SU-DHL-6 (cell line): ENCODE results near the gene MUC6.

Source experiments
- H2AFZ ChIP-seq: fragments of 200-600 bp; sonication (generic); 2 replicates; pipeline ENCODE4 v1.6.1; 2014; ENCODE audit warnings: low read depth, mild to moderate bottlenecking, moderate library complexity, mixed read lengths, antibody characterized with exemption, low read length; ENCODE audit not compliant: severe bottlenecking
- H3F3A ChIP-seq: fragments of 200-600 bp; shearing (Covaris generic); 2 replicates; pipeline ENCODE4 v1.6.0; 2016; ENCODE audit warnings: antibody characterized with exemption, mild to moderate bottlenecking; ENCODE audit not compliant: insufficient read depth
- H3K27ac ChIP-seq: fragments of 200-600 bp; sonication (generic); 2 replicates; pipeline ENCODE4 v1.5.1; 2016; ENCODE audit warnings: low read depth, mild to moderate bottlenecking, low read length, moderate library complexity, mixed read lengths
- H3K27me3 ChIP-seq: fragments of 200-600 bp; sonication (generic), shearing (Covaris generic); 2 replicates; pipeline ENCODE4 v1.6.0; 2014; ENCODE audit warnings: mild to moderate bottlenecking, low read length
- H3K36me3 ChIP-seq: fragments of 200-600 bp; sonication (generic); 2 replicates; pipeline ENCODE4 v1.6.1; 2014; ENCODE audit warnings: mild to moderate bottlenecking, low read length, mixed read lengths
- H3K4me2 ChIP-seq: fragments of 300-600, 200-600 bp; shearing (Covaris generic), sonication (generic); 2 replicates; pipeline ENCODE4 v1.6.0; 2014; ENCODE audit warnings: low read length, low read depth, mild to moderate bottlenecking; ENCODE audit not compliant: poor library complexity, severe bottlenecking
- H3K4me3 ChIP-seq: fragments of 200-600 bp; sonication (generic); 2 replicates; pipeline ENCODE4 v1.5.1; 2014; ENCODE audit warnings: antibody characterized with exemption, low read length, mild to moderate bottlenecking, mixed read lengths; ENCODE audit not compliant: insufficient read depth, poor library complexity, severe bottlenecking
- H3K79me2 ChIP-seq: fragments of 200-600 bp; sonication (generic); 2 replicates; pipeline ENCODE4 v1.6.1; 2014; ENCODE audit warnings: mild to moderate bottlenecking, low read length, moderate library complexity; ENCODE audit not compliant: insufficient read depth
- H3K9ac ChIP-seq: fragments of 200-600 bp; sonication (generic); 2 replicates; pipeline ENCODE4 v1.7.0; 2014; ENCODE audit warnings: mild to moderate bottlenecking, low read length
- H3K9me2 ChIP-seq: fragments of 200-600 bp; sonication (generic); replicated peaks from 2 replicates; pipeline ENCODE4 v1.6.1; 2014; ENCODE audit warnings: low read length; ENCODE audit not compliant: insufficient read depth
- H3K9me3 ChIP-seq: fragments of 200-600 bp; sonication (generic); 2 replicates; pipeline ENCODE4 v1.6.1; 2014; ENCODE audit warnings: low read length, mixed read lengths; ENCODE audit not compliant: insufficient read depth
- H4K20me1 ChIP-seq: fragments of 200-600 bp; sonication (generic); 2 replicates; pipeline ENCODE4 v1.6.1; 2014; ENCODE audit warnings: low read depth, mild to moderate bottlenecking, antibody characterized with exemption, low read length, moderate library complexity, mixed read lengths
- EZH2phosphoT487 ChIP-seq: fragments of 200-600 bp; sonication (generic), shearing (Covaris generic); conservative IDR thresholded peaks from 2 replicates; pipeline ENCODE4 v1.6.1; 2018; ENCODE audit warnings: mild to moderate bottlenecking, antibody characterized with exemption, low read length, moderate library complexity, mixed read lengths
- TF ChIP-seq, protein P1 (sequence below): fragments of 200-600 bp; sonication (generic); IDR thresholded peaks from one replicate; pipeline ENCODE4 v1.5.1; 2017; ENCODE audit warnings: antibody characterized with exemption, mild to moderate bottlenecking, low read length, moderate library complexity; ENCODE audit not compliant: insufficient read depth, poor library complexity, severe bottlenecking

MUC6 gene

DNA sequence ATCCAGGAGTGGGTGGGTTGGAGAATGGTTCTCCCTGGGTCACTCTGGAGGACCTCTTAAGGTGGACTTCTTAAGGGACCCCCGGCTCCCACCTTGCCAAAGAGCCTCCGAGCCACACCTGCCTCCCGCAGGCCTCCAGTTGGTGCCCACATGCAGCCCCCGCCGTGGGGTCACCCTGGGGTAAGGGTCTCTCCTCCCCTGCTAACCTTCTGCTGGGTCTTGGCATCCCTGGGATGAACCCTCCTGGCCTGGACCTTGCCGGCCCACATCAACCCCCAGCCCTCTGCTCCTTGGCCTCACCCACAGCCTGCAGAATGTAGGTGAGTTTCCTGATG, 12.5 kb upstream of the MUC6 start:
- Histone ChIP-seq H3K4me3 (no peak overlapping the region), H3K36me3 (no peaks in the 10 kb centered on the region), H3K9me3 (no peaks in the 10 kb centered on the region), H4K20me1 (no peaks in the 10 kb centered on the region), H3K9ac (no peak overlapping the region), H3K27ac (no peak overlapping the region), H3K4me2 (no peak overlapping the region), H3K27me3 (no peaks in the 10 kb centered on the region), H2AFZ (no peak overlapping the region), H3F3A (no peaks in the 10 kb centered on the region), H3K79me2 (no peaks in the 10 kb centered on the region), H3K9me2 (no peaks in the 10 kb centered on the region)
- TF ChIP-seq EZH2phosphoT487 = no peak
- TF ChIP-seq, protein P1, sequence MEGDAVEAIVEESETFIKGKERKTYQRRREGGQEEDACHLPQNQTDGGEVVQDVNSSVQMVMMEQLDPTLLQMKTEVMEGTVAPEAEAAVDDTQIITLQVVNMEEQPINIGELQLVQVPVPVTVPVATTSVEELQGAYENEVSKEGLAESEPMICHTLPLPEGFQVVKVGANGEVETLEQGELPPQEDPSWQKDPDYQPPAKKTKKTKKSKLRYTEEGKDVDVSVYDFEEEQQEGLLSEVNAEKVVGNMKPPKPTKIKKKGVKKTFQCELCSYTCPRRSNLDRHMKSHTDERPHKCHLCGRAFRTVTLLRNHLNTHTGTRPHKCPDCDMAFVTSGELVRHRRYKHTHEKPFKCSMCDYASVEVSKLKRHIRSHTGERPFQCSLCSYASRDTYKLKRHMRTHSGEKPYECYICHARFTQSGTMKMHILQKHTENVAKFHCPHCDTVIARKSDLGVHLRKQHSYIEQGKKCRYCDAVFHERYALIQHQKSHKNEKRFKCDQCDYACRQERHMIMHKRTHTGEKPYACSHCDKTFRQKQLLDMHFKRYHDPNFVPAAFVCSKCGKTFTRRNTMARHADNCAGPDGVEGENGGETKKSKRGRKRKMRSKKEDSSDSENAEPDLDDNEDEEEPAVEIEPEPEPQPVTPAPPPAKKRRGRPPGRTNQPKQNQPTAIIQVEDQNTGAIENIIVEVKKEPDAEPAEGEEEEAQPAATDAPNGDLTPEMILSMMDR = no peak

DNA sequence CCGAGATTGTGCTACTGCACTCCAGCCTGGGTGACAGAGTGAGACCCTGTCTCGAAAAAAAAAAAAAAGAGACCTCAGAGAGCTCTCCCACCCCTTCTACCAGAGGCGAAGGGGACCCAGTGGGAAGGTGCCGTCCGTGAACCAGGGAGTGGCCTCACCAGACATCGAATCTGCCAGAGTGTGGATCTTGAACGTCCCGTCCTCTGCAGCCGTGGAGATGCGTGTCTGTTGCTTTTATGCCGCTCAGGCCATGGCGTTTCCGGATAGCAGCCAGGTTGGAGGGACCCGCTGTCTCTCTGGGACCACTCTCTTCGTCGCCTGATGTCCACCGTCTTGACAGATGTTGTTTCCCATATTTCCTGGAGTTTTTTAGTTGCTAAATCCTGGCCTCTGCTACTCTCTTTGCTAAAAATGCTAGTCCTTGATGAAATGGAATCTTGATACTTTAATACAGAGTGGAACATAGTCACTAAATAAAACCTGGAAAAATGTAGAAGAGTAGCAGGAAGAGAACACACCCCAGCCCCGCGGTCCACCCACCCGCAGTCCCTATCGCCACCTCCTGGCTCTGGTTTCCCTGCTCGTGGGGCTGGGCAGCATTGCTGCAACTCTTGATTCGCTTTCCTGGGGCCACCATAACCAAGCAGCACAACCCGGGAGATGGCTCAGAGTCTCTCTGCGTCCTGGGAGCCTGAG, 12.0 kb upstream of the MUC6 start:
- H3K36me3 ChIP-seq = no peaks in the 10 kb centered on the region
- H3K4me3 ChIP-seq = no peak overlapping the region
- H3K9me2 ChIP-seq = no peaks in the 10 kb centered on the region
- TF ChIP-seq, protein P1 = no peak
- no peak for TF ChIP-seq EZH2phosphoT487
- no peaks in the 10 kb centered on the region for H3F3A ChIP-seq
- no peak overlapping the region for H3K4me2 ChIP-seq
- no peaks in the 10 kb centered on the region for H3K9me3 ChIP-seq
- no peaks in the 10 kb centered on the region for H4K20me1 ChIP-seq
- H3K27ac ChIP-seq = no peak overlapping the region
- H3K27me3 ChIP-seq = no peaks in the 10 kb centered on the region
- no peaks in the 10 kb centered on the region for H3K79me2 ChIP-seq
- H3K9ac ChIP-seq = no peak overlapping the region
- no peak overlapping the region for H2AFZ ChIP-seq

DNA sequence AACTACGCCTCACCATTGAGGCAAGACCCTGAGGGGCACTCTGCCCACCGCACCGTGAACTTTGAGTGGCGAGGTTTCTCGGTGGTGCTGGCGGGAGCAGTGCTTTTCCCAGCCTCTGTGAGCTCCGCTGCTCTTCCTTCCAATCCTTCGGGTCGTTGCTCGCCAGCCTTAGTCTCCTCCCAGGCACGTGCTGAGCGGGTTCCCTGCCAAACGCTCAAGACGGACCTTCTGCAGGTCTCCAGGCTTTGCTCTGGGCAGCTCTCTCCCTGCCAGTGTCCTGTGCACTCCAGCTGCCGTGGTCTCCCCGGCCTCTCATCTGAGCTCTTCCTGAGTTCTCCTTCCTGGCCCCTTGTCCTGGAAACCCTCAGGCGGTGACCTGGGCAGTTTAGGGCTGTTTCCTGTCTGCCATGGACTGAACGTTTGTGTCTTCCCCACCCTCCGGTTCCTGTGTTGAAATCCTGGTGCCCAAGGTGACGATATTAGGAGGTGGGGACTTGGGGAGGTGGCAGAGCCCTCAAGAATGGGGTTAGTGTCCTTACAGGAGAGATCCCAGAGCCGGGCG, 11.2 kb upstream of the MUC6 start:
- Histone ChIP-seq H3K9me2 (no peaks in the 10 kb centered on the region), H3F3A (no peaks in the 10 kb centered on the region), H3K36me3 (no peaks in the 10 kb centered on the region), H3K27ac (no peak overlapping the region), H4K20me1 (no peaks in the 10 kb centered on the region), H3K9me3 (no peaks in the 10 kb centered on the region), H2AFZ (no peak overlapping the region), H3K4me2 (no peak overlapping the region), H3K79me2 (no peaks in the 10 kb centered on the region), H3K4me3 (no peak overlapping the region), H3K9ac (no peak overlapping the region), H3K27me3 (no peaks in the 10 kb centered on the region)
- TF ChIP-seq EZH2phosphoT487 = no peak
- TF ChIP-seq, protein P1 = no peak
